ENCODE data around the gene SKA1.
"Not testable (repeated sequence)": the region's sequence is repeated elsewhere in the genome, so short reads cannot be mapped to it uniquely, and the experiment has no call there.

The SKA1 gene

DNA sequence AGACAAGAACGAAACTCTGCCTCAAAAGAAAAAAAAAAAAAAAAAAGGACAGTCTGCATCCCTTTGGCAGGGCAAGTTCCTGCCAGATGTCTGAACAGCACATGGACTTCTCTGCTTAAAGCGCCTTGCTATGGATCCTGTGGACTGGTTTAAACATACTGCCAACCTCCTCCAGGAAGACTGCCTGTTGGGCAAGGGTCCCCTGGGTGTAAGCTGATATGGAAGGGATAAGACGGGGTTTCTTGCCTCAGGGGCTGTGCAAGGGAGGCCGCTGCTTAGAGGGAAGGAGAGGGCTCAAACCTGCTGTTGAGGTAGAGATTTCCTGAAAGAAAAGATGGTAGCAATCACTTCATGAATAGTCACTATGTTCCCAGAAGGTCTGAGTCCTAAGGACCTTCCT is 22.2 kb downstream of the SKA1 start:
- H3K9me3 Mint-ChIP-seq, result peaks cover 7% of the 10 kb centered on the region
- peaks cover 62% of the 10 kb centered on the region for H3K4me1 Mint-ChIP-seq
- peak overlapping the region; percentile 43 for H3K4me3 Mint-ChIP-seq
- TF ChIP-seq CTCF (IDR thresholded peaks at IDR 0.05), result no peak
- no peak for DNase-seq
- H3K27ac Mint-ChIP-seq, result peak overlapping the region; percentile 98
- peaks cover 37% of the 10 kb centered on the region for H3K36me3 Mint-ChIP-seq (ENCODE audit: low read depth)
- H3K27me3 Mint-ChIP-seq (ENCODE audit: low read depth, poor library complexity), result no peaks in the 10 kb centered on the region

- TF ChIP-seq CTCF (IDR thresholded peaks at IDR 0.05), result no peak
- peaks cover 7% of the 10 kb centered on the region for H3K9me3 Mint-ChIP-seq
- peaks cover 28% of the 10 kb centered on the region for H3K36me3 Mint-ChIP-seq (ENCODE audit: low read depth)
- no peak for DNase-seq
- H3K27ac Mint-ChIP-seq, result peak overlapping the region; percentile 98
- no peaks in the 10 kb centered on the region for H3K27me3 Mint-ChIP-seq (ENCODE audit: low read depth, poor library complexity)
- peaks cover 73% of the 10 kb centered on the region for H3K4me1 Mint-ChIP-seq
- peak overlapping the region; percentile 69 for H3K4me3 Mint-ChIP-seq
Observed at GRCh38 chr18:50398099-50398498, 23.3 kb downstream of the SKA1 start.

DNA sequence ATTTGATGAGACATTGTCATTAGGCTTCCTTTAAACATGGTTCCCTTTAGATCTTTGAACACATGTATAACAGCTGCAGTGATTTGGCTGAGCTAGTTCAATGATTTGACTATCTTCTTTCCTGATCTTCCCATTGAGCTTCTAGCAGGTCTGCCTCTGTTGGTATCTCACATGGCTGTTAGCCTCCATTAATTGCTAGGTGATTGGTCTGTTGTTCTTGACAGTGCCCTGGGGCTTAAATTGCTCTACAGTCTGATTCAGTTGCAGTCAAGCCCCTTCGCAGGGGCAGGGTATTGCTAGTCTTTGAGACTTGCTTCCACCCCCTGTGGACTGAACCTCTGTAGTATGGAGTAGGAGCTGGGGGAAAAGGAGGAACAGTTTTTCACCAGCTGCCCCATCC is 24.1 kb downstream of the SKA1 start:
- Mint-ChIP-seq H3K27ac (peak overlapping the region; percentile 98), H3K4me3 (peak overlapping the region; percentile 69), H3K4me1 (peaks cover 82% of the 10 kb centered on the region)

GRCh38 chr18:50399582-50399981 is 24.7 kb downstream of the SKA1 start:
- DNase-seq, result no peak
- no peak for TF ChIP-seq CTCF (IDR thresholded peaks at IDR 0.05)
- peaks cover 13% of the 10 kb centered on the region for H3K36me3 Mint-ChIP-seq (ENCODE audit: low read depth)
- H3K4me3 Mint-ChIP-seq, result no peak overlapping the region
- peaks cover 88% of the 10 kb centered on the region for H3K4me1 Mint-ChIP-seq
- no peaks in the 10 kb centered on the region for H3K27me3 Mint-ChIP-seq (ENCODE audit: low read depth, poor library complexity)
- H3K9me3 Mint-ChIP-seq, result peaks cover 7% of the 10 kb centered on the region
- H3K27ac Mint-ChIP-seq, result peak overlapping the region; percentile 98

More for the DNA sequence above, 24.1 kb downstream of the SKA1 start:
- Mint-ChIP-seq H3K27me3 (ENCODE audit: low read depth, poor library complexity) (no peaks in the 10 kb centered on the region), H3K9me3 (peaks cover 7% of the 10 kb centered on the region), H3K36me3 (ENCODE audit: low read depth) (peaks cover 19% of the 10 kb centered on the region)
- DNase-seq, result no peak
- no peak for TF ChIP-seq CTCF (IDR thresholded peaks at IDR 0.05)

DNA sequence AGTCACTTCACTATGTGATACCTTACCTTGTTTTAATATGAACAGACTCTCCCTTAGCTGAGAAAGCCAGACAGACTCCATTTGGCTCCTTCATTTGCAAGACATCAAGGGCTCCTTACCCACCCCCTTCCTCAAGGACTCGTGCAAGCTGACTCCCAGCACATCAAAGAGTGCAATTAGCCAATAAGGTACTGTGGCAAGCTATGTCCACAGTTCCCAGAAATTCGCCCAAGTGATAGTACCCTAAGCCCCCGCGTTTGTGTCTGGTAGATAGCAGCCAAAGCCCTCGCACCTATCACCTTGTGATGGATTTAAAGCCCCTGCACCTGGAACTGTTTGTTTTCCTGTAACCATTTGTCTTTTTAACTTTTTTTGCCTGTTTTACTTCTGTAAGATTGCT is 25.6 kb downstream of the SKA1 start:
- peak overlapping the region; percentile 83 for H3K4me3 Mint-ChIP-seq
- peaks cover 96% of the 10 kb centered on the region for H3K4me1 Mint-ChIP-seq
- peak overlapping the region; percentile 88 for H3K27ac Mint-ChIP-seq
- H3K27me3 Mint-ChIP-seq (ENCODE audit: low read depth, poor library complexity); H3K36me3 Mint-ChIP-seq (ENCODE audit: low read depth); H3K9me3 Mint-ChIP-seq: not testable (repeated sequence)
- DNase-seq, result peak; percentile 26

- TF ChIP-seq CTCF (IDR thresholded peaks at IDR 0.05), result no peak
- H3K4me1 Mint-ChIP-seq, result peaks cover 100% of the 10 kb centered on the region
- H3K36me3 Mint-ChIP-seq (ENCODE audit: low read depth), result no peaks in the 10 kb centered on the region
- no peak for DNase-seq
- peak overlapping the region; percentile 83 for H3K4me3 Mint-ChIP-seq
- H3K27me3 Mint-ChIP-seq (ENCODE audit: low read depth, poor library complexity), result no peaks in the 10 kb centered on the region
- H3K9me3 Mint-ChIP-seq, result no peaks in the 10 kb centered on the region
- peak overlapping the region; percentile 88 for H3K27ac Mint-ChIP-seq
Observed at GRCh38 chr18:50401295-50401694, 26.4 kb downstream of the SKA1 start.

Data from nephron progenitor cell (in vitro differentiated cells).